Measurements from ENCODE around the gene TRAPPC2B.

DNA sequence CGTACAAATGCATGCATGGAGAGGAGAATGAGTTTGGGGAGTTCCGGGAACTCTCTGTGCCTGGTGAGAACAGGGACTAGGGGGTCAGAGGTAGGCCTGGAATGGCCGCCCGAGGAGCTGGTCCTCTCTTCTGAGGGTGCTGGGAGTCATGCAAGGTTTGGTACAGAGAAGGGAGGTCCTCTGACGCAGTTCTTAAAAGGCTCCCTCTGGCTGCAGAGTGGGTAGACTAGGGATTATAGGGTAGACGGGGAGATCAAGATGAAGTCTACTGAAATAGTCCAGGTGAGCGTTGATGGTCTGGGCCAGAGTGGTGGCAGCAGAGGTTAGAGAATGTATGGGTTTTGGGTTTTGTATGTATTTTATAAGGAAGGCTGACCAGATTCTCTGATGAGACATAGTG lies 11.5 kb upstream of the TRAPPC2B start:
- TF ChIP-seq, protein P1, sequence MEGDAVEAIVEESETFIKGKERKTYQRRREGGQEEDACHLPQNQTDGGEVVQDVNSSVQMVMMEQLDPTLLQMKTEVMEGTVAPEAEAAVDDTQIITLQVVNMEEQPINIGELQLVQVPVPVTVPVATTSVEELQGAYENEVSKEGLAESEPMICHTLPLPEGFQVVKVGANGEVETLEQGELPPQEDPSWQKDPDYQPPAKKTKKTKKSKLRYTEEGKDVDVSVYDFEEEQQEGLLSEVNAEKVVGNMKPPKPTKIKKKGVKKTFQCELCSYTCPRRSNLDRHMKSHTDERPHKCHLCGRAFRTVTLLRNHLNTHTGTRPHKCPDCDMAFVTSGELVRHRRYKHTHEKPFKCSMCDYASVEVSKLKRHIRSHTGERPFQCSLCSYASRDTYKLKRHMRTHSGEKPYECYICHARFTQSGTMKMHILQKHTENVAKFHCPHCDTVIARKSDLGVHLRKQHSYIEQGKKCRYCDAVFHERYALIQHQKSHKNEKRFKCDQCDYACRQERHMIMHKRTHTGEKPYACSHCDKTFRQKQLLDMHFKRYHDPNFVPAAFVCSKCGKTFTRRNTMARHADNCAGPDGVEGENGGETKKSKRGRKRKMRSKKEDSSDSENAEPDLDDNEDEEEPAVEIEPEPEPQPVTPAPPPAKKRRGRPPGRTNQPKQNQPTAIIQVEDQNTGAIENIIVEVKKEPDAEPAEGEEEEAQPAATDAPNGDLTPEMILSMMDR (IDR thresholded peaks at IDR 0.05): no peak
- no peak for TF ChIP-seq EZH2 (IDR thresholded peaks at IDR 0.05)
- no peak for TF ChIP-seq EZH2phosphoT487 (IDR thresholded peaks at IDR 0.05)

Data from neural progenitor cell (in vitro differentiated cells).